Karpas-422 (cell line): Measurements from ENCODE around the gene PCP2. TPM values are rescaled to one million over a fixed set of nuclear protein-coding genes. Genes with fewer than 3 reads are reported as not detected.

Experiments
- DNase-seq: peaks from one replicate; pipeline ENCODE4 v3.0.0-alpha.2; 2015
- H2AFZ ChIP-seq: fragments of 200-600 bp; sonication (generic); 2 replicates; pipeline ENCODE4 v1.6.1; 2014; ENCODE audit warnings: antibody characterized with exemption, low read length, mixed read lengths
- H3K27ac ChIP-seq: fragments of 200-600 bp; sonication (generic); 2 replicates; pipeline ENCODE4 v1.5.1; 2014; ENCODE audit warnings: mild to moderate bottlenecking, low read length, moderate library complexity
- H3K27me3 ChIP-seq: fragments of 200-600 bp; sonication (generic); 2 replicates; pipeline ENCODE4 v1.6.1; 2014; ENCODE audit warnings: low read length, mixed read lengths
- H3K36me3 ChIP-seq: fragments of 200-600 bp; sonication (generic); 2 replicates; pipeline ENCODE4 v1.6.1; 2014; ENCODE audit warnings: low read length, mixed read lengths; ENCODE audit not compliant: insufficient read depth
- H3K4me1 ChIP-seq: fragments of 200-600 bp; sonication (generic); 2 replicates; pipeline ENCODE4 v1.6.1; 2014; ENCODE audit warnings: mild to moderate bottlenecking, low read length, mixed read lengths
- H3K4me2 ChIP-seq: fragments of 200-600 bp; sonication (generic); 2 replicates; pipeline ENCODE4 v1.6.1; 2014; ENCODE audit warnings: low read length, low read depth, mild to moderate bottlenecking; ENCODE audit not compliant: poor library complexity, severe bottlenecking
- H3K4me3 ChIP-seq: fragments of 200-600 bp; sonication (generic); 2 replicates; pipeline ENCODE4 v1.5.1; 2014; ENCODE audit warnings: mild to moderate bottlenecking, antibody characterized with exemption, low read length, mixed read lengths
- H3K79me2 ChIP-seq: fragments of 200-600 bp; sonication (generic); 2 replicates; pipeline ENCODE4 v1.6.1; 2014; ENCODE audit warnings: mild to moderate bottlenecking, low read length, mixed read lengths
- H3K9ac ChIP-seq: fragments of 200-600 bp; sonication (generic); 2 replicates; pipeline ENCODE4 v1.6.0; 2014; ENCODE audit warnings: low read length
- H3K9me2 ChIP-seq: fragments of 200-600 bp; sonication (generic), shearing (Covaris generic); replicated peaks from 2 replicates; pipeline ENCODE4 v1.6.0; 2014; ENCODE audit warnings: mild to moderate bottlenecking, low read length, moderate library complexity; ENCODE audit not compliant: insufficient read depth
- H3K9me3 ChIP-seq: fragments of 300-700, 200-600 bp; sonication (generic); 2 replicates; pipeline ENCODE4 v1.6.1; 2014; ENCODE audit warnings: low read length, mixed read lengths
- H4K20me1 ChIP-seq: fragments of 200-600 bp; sonication (generic); 2 replicates; pipeline ENCODE4 v1.6.1; 2014; ENCODE audit warnings: mild to moderate bottlenecking, antibody characterized with exemption, low read length, low read depth; ENCODE audit not compliant: insufficient read depth
- total RNA-seq: library from RNA; depleted of rRNA; stranded (reverse); fragments of >200 nt; shearing (Covaris generic); gene quantifications from 2 replicates; pipeline ENCODE4 v1.2.3, GENCODE V29; 2014; ENCODE audit warnings: low replicate concordance; rRNA removed

PCP2 gene
- total RNA-seq, result 0.65 TPM in 1 of 2 replicates, not detected in the other

DNA sequence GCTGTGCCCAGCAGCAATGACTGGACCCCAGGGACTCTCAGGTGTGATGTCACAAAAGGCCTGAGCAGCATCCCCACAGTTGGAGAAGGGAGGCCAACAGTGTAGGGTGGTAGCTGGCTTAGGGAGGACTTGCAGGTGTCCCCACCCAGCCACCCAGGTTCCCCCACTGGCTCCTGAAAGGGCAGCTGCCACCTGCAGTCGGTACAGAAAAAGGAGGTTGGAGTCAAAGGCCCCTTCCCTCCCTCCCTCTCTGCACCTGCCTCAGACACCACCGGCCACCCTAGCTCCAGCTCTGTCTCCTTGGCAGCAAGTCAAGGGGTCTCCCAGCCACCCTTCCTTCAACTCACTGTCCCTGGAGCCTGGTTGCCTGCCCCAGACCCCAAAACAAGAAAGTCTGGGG, at the start of gene PCP2:
Gene PCP2, minus strand, starts transcription at position 22 of the 400 bp plus-strand sequence. CDS start 262 bp downstream, outside the sequence.
- H3K27ac ChIP-seq, result no peak within 1 kb of the TSS
- H3K9ac ChIP-seq, result no peak within 1 kb of the TSS
- no peaks in the 10 kb centered on the region for H3K9me3 ChIP-seq
- peaks cover under 1% of the 10 kb centered on the region; the same call in 1 of the 2 replicates for H4K20me1 ChIP-seq
- H3K27me3 ChIP-seq, result no peaks in the 10 kb centered on the region
- H3K79me2 ChIP-seq, result peaks cover 41% of the 10 kb centered on the region
- no peaks in the 10 kb centered on the region for H3K36me3 ChIP-seq
- H3K4me2 ChIP-seq, result no peak within 1 kb of the TSS
- H3K9me2 ChIP-seq, result no peaks in the 10 kb centered on the region
- no peak within 1 kb of the TSS for H3K4me3 ChIP-seq
- no peak for DNase-seq
- peaks cover 22% of the 10 kb centered on the region for H3K4me1 ChIP-seq
- no peak within 1 kb of the TSS for H2AFZ ChIP-seq

DNA sequence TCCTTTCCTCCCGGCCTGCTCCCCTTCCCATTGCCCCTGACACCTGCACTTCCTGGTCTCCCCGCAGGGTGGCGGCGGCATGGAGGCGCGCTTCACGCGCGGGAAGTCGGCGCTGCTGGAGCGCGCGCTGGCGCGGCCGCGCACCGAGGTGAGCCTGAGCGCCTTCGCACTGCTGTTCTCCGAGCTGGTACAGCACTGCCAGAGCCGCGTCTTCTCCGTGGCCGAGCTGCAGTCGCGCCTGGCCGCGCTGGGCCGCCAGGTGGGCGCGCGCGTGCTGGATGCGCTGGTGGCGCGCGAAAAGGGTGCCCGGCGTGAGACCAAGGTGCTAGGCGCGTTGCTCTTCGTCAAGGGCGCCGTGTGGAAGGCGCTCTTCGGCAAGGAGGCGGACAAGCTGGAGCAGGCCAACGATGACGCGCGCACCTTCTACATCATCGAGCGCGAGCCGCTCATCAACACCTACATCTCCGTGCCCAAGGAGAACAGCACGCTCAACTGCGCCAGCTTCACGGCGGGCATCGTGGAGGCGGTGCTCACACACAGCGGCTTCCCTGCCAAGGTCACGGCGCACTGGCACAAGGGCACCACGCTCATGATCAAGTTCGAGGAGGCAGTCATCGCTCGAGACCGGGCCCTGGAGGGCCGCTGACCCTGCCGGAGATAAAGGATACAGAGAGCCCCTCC, 48.8 kb upstream of the PCP2 start:
- no peaks in the 10 kb centered on the region for H3K9me3 ChIP-seq
- H3K27me3 ChIP-seq, result no peaks in the 10 kb centered on the region
- H4K20me1 ChIP-seq, result peaks cover 19% of the 10 kb centered on the region; the same call in 1 of the 2 replicates
- H3K36me3 ChIP-seq, result 0 out of 2 replicates have a peak, but pooled peaks cover 4% of the 10 kb centered on the region
- H3K4me3 ChIP-seq, result peak overlapping the region; percentile 100; the same call in 1 of the 2 replicates
- no peaks in the 10 kb centered on the region for H3K9me2 ChIP-seq
- H2AFZ ChIP-seq, result no peak overlapping the region
- peak overlapping the region; percentile 99 for H3K4me2 ChIP-seq
- H3K79me2 ChIP-seq, result peaks cover 14% of the 10 kb centered on the region
- DNase-seq, result no peak
- H3K27ac ChIP-seq, result no peak overlapping the region
- H3K4me1 ChIP-seq, result peaks cover 16% of the 10 kb centered on the region
- H3K9ac ChIP-seq, result no peak overlapping the region

GRCh38 chr19:7681340-7682174, 48.0 kb upstream of the PCP2 start:
- Histone ChIP-seq H3K9me2 (no peaks in the 10 kb centered on the region), H3K27ac (no peak overlapping the region), H4K20me1 (peaks cover 19% of the 10 kb centered on the region; the same call in 1 of the 2 replicates), H3K79me2 (peaks cover 14% of the 10 kb centered on the region), H3K4me3 (peak overlapping the region; percentile 100), H3K4me1 (peaks cover 17% of the 10 kb centered on the region), H3K27me3 (no peaks in the 10 kb centered on the region), H3K9me3 (no peaks in the 10 kb centered on the region), H3K36me3 (0 out of 2 replicates have a peak, but pooled peaks cover 4% of the 10 kb centered on the region), H2AFZ (peak overlapping the region; percentile 96; the same call in 1 of the 2 replicates), H3K4me2 (peak overlapping the region; percentile 99), H3K9ac (peak overlapping the region; percentile 100)
- DNase-seq, result peak; percentile 92

DNA sequence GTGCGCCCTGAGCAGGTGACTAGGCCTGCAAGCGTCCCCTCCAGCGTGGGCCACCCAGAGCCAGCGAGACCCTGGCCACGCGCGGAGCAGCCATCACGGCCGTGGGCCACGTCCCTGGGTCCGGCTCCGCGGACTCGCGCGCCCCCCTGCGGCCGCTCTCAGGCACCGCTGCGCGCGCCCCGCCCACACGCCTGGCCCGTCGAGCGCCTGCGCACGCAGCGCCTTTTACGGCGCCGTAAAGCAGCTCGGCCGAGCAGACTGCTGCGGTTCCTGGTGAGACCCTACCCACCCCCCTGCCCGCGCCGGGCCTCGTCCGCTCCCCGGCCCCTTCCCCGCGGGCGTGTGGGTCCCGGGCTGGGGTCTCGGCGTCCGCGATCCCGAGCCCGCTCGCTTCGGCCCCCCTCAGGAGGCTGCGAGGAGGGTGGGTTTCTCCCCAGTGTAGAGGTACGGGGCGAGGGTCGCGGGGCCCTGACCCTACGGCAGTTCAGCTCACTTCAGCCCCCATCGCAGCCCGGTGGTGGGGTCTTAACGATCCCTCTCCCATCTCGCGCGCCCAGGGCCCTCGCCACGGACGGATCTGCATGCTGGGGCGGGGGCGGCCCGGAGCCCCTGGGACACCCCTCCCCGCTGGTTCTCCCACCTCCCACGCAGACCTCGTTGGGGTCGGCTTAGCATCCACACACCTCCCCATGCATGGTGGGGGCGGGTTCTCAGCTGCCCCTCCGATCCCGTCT, 47.3 kb upstream of the PCP2 start, which contains the start of gene TRAPPC5:
Gene TRAPPC5, plus strand, starts transcription at position 228 of the 734 bp plus-strand sequence. CDS start 1,421 bp downstream, outside the sequence.
- Histone ChIP-seq H3K9me2 (no peaks in the 10 kb centered on the region), H3K27ac (no peak within 1 kb of the TSS), H3K36me3 (0 out of 2 replicates have a peak, but pooled peaks cover 4% of the 10 kb centered on the region), H3K4me2 (peak within 1 kb of the TSS; percentile 99), H3K9ac (peak within 1 kb of the TSS; percentile 100), H4K20me1 (peaks cover 19% of the 10 kb centered on the region; the same call in 1 of the 2 replicates), H3K9me3 (no peaks in the 10 kb centered on the region), H2AFZ (peak within 1 kb of the TSS; percentile 96), H3K27me3 (no peaks in the 10 kb centered on the region), H3K4me3 (peak within 1 kb of the TSS; percentile 100), H3K4me1 (peaks cover 20% of the 10 kb centered on the region), H3K79me2 (peaks cover 14% of the 10 kb centered on the region)
- peak; percentile 95 for DNase-seq

DNA sequence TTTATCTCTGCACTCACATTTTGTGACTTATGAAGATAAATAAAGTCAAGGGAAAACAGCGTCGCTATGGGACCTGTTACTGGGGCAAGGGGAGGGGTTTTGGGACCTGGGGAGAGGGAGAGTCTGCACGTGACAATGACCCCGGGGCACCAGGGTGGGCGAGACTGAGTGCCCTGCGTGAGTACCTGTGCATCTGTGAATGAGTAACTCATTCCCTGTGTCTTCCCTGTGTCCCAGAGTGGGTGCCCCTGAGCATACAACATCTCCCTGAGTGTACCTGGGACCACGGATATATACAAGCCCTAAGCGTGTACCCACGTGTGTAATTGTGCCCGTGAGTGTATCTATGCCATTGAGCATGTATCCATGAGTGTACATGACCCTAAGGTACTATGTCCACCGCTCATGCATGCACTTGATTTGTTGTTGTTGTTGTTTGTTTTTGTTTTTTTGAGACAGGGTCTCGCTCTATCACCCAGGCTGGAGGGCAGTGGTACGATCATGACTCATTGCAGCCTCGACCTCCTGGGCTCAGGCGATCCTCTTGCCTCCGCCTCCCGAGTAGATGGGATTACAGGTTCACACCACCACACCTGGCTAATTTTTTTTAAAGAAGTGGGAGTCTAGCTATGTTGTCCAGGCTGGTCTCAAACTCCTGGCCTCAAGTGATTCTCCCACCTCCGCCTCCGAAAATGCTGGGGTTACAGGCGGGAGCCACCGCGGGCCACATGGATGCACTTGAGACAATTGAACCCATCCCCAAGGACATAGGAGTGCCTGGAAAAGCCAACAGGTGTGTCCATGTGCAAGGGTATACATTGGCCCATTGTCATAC, 46.5 kb upstream of the PCP2 start:
- Histone ChIP-seq H3K9me2 (no peaks in the 10 kb centered on the region), H3K79me2 (peaks cover 14% of the 10 kb centered on the region), H3K4me2 (peak overlapping the region; percentile 99), H2AFZ (peak overlapping the region; percentile 64), H3K36me3 (0 out of 2 replicates have a peak, but pooled peaks cover 4% of the 10 kb centered on the region), H3K9ac (peak overlapping the region; percentile 29; the same call in 1 of the 2 replicates), H4K20me1 (peaks cover 13% of the 10 kb centered on the region; the same call in 1 of the 2 replicates), H3K27ac (no peak overlapping the region), H3K4me1 (peaks cover 20% of the 10 kb centered on the region), H3K4me3 (peak overlapping the region; percentile 100; the same call in 1 of the 2 replicates), H3K9me3 (no peaks in the 10 kb centered on the region), H3K27me3 (no peaks in the 10 kb centered on the region)
- no peak for DNase-seq

- peak; percentile 63 for DNase-seq
- H3K9ac ChIP-seq, result no peak overlapping the region
- no peaks in the 10 kb centered on the region for H3K9me2 ChIP-seq
- H3K4me3 ChIP-seq, result no peak overlapping the region
- H3K36me3 ChIP-seq, result 0 out of 2 replicates have a peak, but pooled peaks cover 4% of the 10 kb centered on the region
- no peak overlapping the region for H3K27ac ChIP-seq
- peak overlapping the region; percentile 9 for H3K4me2 ChIP-seq
- no peaks in the 10 kb centered on the region for H3K9me3 ChIP-seq
- peaks cover 20% of the 10 kb centered on the region for H3K4me1 ChIP-seq
- peaks cover 13% of the 10 kb centered on the region; the same call in 1 of the 2 replicates for H4K20me1 ChIP-seq
- H3K27me3 ChIP-seq, result no peaks in the 10 kb centered on the region
- H3K79me2 ChIP-seq, result peaks cover 14% of the 10 kb centered on the region
- H2AFZ ChIP-seq, result no peak overlapping the region
Measured at GRCh38 chr19:7678971-7679751, 45.6 kb upstream of the PCP2 start.
